PC-3 (cell line): ENCODE results near the gene GRK3.

Experiments used
- CTCF ChIP-seq: fragments of 300-600 bp; sonication (generic); conservative IDR thresholded peaks from 2 replicates; pipeline ENCODE4 v1.5.1; 2017; ENCODE audit warnings: antibody characterized with exemption, low read depth, mild to moderate bottlenecking, low read length
- EZH2 ChIP-seq: fragments of 300-600 bp; sonication (generic); IDR thresholded peaks from one replicate; pipeline ENCODE4 v1.6.1; 2017; ENCODE audit warnings: antibody characterized with exemption, mild to moderate bottlenecking, low read length; ENCODE audit not compliant: unreplicated experiment
- EZH2phosphoT487 ChIP-seq: fragments of 300-600 bp; sonication (generic); IDR thresholded peaks from 2 replicates; pipeline ENCODE4 v1.6.1; 2018; ENCODE audit warnings: mild to moderate bottlenecking, antibody characterized with exemption, low read length, borderline replicate concordance

- TF ChIP-seq CTCF = no peak
- no peak for TF ChIP-seq EZH2
- TF ChIP-seq EZH2phosphoT487 = no peak
Observed at GRCh38 chr22:25775531-25775930, 211.1 kb downstream of the GRK3 start.
